BLaER1 (cell line): ENCODE data around the gene GRPEL1.

ENCODE experiments used
- H3K27ac ChIP-seq: shearing (Covaris generic); formaldehyde crosslinking; 2 replicates; pipeline ENCODE4 v1.8.1; 2022
- H3K27me3 ChIP-seq: shearing (Covaris generic); formaldehyde crosslinking; 2 replicates; pipeline ENCODE4 v1.8.1; 2022
- H3K36me3 ChIP-seq: shearing (Covaris generic); formaldehyde crosslinking; 2 replicates; pipeline ENCODE4 v1.8.1; 2022
- H3K4me1 ChIP-seq: shearing (Covaris generic); formaldehyde crosslinking; 2 replicates; pipeline ENCODE4 v1.8.1; 2022
- H3K4me2 ChIP-seq: shearing (Covaris generic); formaldehyde crosslinking; 2 replicates; pipeline ENCODE4 v1.8.1; 2022
- H3K4me3 ChIP-seq: shearing (Covaris generic); formaldehyde crosslinking; 2 replicates; pipeline ENCODE4 v1.8.1; 2022
- H3K9ac ChIP-seq: shearing (Covaris generic); formaldehyde crosslinking; 2 replicates; pipeline ENCODE4 v1.8.1; 2022
- H3K9me3 ChIP-seq: shearing (Covaris generic); formaldehyde crosslinking; 2 replicates; pipeline ENCODE4 v1.8.1; 2022
- H4K20me1 ChIP-seq: shearing (Covaris generic); formaldehyde crosslinking; 2 replicates; pipeline ENCODE4 v1.8.1; 2022
- Cebpa-rat ChIP-seq: shearing (Covaris generic); IDR thresholded peaks from 2 replicates; pipeline ENCODE4 v1.8.1; 2022

The GRPEL1 gene

GRCh38 chr4:7067126-7067451, 775 bp downstream of the GRPEL1 start:
- Histone ChIP-seq H3K9me3 (no peaks in the 10 kb centered on the region), H3K27me3 (no peaks in the 10 kb centered on the region; the same call in 1 of the 2 replicates), H4K20me1 (peaks cover 56% of the 10 kb centered on the region), H3K4me2 (peak overlapping the region; percentile 97), H3K4me3 (peak overlapping the region; percentile 99), H3K36me3 (peaks cover 38% of the 10 kb centered on the region), H3K27ac (peak overlapping the region; percentile 95), H3K4me1 (peaks cover 46% of the 10 kb centered on the region), H3K9ac (peak overlapping the region; percentile 96)
- no peak for TF ChIP-seq Cebpa-rat

GRCh38 chr4:7066493-7066892, 1.4 kb downstream of the GRPEL1 start:
- Histone ChIP-seq H3K4me3 (peak overlapping the region; percentile 99), H3K27ac (no peak overlapping the region), H3K4me2 (peak overlapping the region; percentile 97), H3K9ac (peak overlapping the region; percentile 96), H4K20me1 (peaks cover 62% of the 10 kb centered on the region), H3K4me1 (peaks cover 46% of the 10 kb centered on the region), H3K9me3 (no peaks in the 10 kb centered on the region), H3K36me3 (peaks cover 44% of the 10 kb centered on the region), H3K27me3 (no peaks in the 10 kb centered on the region; the same call in 1 of the 2 replicates)
- no peak for TF ChIP-seq Cebpa-rat

GRCh38 chr4:7066006-7066405, 1.9 kb downstream of the GRPEL1 start:
- Histone ChIP-seq H3K9ac (peak overlapping the region; percentile 96; the same call in 1 of the 2 replicates), H3K4me3 (peak overlapping the region; percentile 99; the same call in 1 of the 2 replicates)
- no peak for TF ChIP-seq Cebpa-rat

GRCh38 chr4:7063362-7063761, 4.5 kb downstream of the GRPEL1 start:
- Histone ChIP-seq H3K27ac (no peak overlapping the region), H3K9ac (no peak overlapping the region), H4K20me1 (peaks cover 93% of the 10 kb centered on the region), H3K27me3 (no peaks in the 10 kb centered on the region), H3K4me1 (peaks cover 41% of the 10 kb centered on the region), H3K4me3 (no peak overlapping the region), H3K4me2 (no peak overlapping the region), H3K36me3 (peaks cover 75% of the 10 kb centered on the region), H3K9me3 (no peaks in the 10 kb centered on the region)
- no peak for TF ChIP-seq Cebpa-rat

More at GRCh38 chr4:7066006-7066405, 1.9 kb downstream of the GRPEL1 start:
- Histone ChIP-seq H3K9me3 (no peaks in the 10 kb centered on the region), H4K20me1 (peaks cover 67% of the 10 kb centered on the region), H3K4me1 (peaks cover 45% of the 10 kb centered on the region), H3K36me3 (peaks cover 48% of the 10 kb centered on the region), H3K4me2 (peak overlapping the region; percentile 97), H3K27me3 (no peaks in the 10 kb centered on the region; the same call in 1 of the 2 replicates), H3K27ac (no peak overlapping the region)

GRCh38 chr4:7062816-7063215, 5.0 kb downstream of the GRPEL1 start:
- H3K27ac ChIP-seq = no peak overlapping the region
- H3K36me3 ChIP-seq = peaks cover 79% of the 10 kb centered on the region
- no peaks in the 10 kb centered on the region for H3K27me3 ChIP-seq
- no peak overlapping the region for H3K9ac ChIP-seq
- H3K9me3 ChIP-seq = no peaks in the 10 kb centered on the region
- no peak for TF ChIP-seq Cebpa-rat
- peaks cover 46% of the 10 kb centered on the region for H3K4me1 ChIP-seq
- peaks cover 99% of the 10 kb centered on the region for H4K20me1 ChIP-seq
- no peak overlapping the region for H3K4me2 ChIP-seq
- no peak overlapping the region for H3K4me3 ChIP-seq

- no peak for TF ChIP-seq Cebpa-rat
- no peak overlapping the region for H3K27ac ChIP-seq
- H3K4me2 ChIP-seq = no peak overlapping the region
- no peaks in the 10 kb centered on the region for H3K27me3 ChIP-seq
- no peaks in the 10 kb centered on the region for H3K9me3 ChIP-seq
- peaks cover 89% of the 10 kb centered on the region for H3K36me3 ChIP-seq
- H3K4me1 ChIP-seq = peaks cover 45% of the 10 kb centered on the region
- H3K9ac ChIP-seq = no peak overlapping the region
- H3K4me3 ChIP-seq = no peak overlapping the region
- peaks cover 94% of the 10 kb centered on the region for H4K20me1 ChIP-seq
Measured at GRCh38 chr4:7061815-7062214, 6.0 kb downstream of the GRPEL1 start.

- H3K4me1 ChIP-seq = peaks cover 32% of the 10 kb centered on the region
- H3K27me3 ChIP-seq = no peaks in the 10 kb centered on the region
- TF ChIP-seq Cebpa-rat = no peak
- H3K9ac ChIP-seq = no peak overlapping the region
- H3K4me3 ChIP-seq = no peak overlapping the region
- no peaks in the 10 kb centered on the region for H3K9me3 ChIP-seq
- peaks cover 94% of the 10 kb centered on the region for H4K20me1 ChIP-seq
- peaks cover 96% of the 10 kb centered on the region for H3K36me3 ChIP-seq
- no peak overlapping the region for H3K27ac ChIP-seq
- no peak overlapping the region for H3K4me2 ChIP-seq
Measured at GRCh38 chr4:7060346-7061150, 7.3 kb downstream of the GRPEL1 start.

- Histone ChIP-seq H3K9ac (no peak overlapping the region), H3K36me3 (peaks cover 96% of the 10 kb centered on the region), H3K4me3 (no peak overlapping the region), H3K4me2 (no peak overlapping the region), H3K27me3 (no peaks in the 10 kb centered on the region), H3K4me1 (peaks cover 32% of the 10 kb centered on the region), H3K27ac (no peak overlapping the region), H3K9me3 (no peaks in the 10 kb centered on the region), H4K20me1 (peaks cover 94% of the 10 kb centered on the region)
- no peak for TF ChIP-seq Cebpa-rat
Measured at GRCh38 chr4:7059662-7060061, 8.2 kb downstream of the GRPEL1 start.

- H3K9me3 ChIP-seq = no peaks in the 10 kb centered on the region
Measured at GRCh38 chr4:7058792-7059191, 9.1 kb downstream of the GRPEL1 start.

GRCh38 chr4:7055990-7056325, 11.9 kb downstream of the GRPEL1 start:
- no peak overlapping the region; the same call in 1 of the 2 replicates for H3K9ac ChIP-seq
- H3K9me3 ChIP-seq = no peaks in the 10 kb centered on the region
- no peak overlapping the region for H3K4me3 ChIP-seq
- no peak overlapping the region for H3K4me2 ChIP-seq
- no peak overlapping the region for H3K27ac ChIP-seq
- no peaks in the 10 kb centered on the region for H3K27me3 ChIP-seq
- H3K4me1 ChIP-seq = peaks cover 68% of the 10 kb centered on the region
- no peak for TF ChIP-seq Cebpa-rat
- H4K20me1 ChIP-seq = peaks cover 95% of the 10 kb centered on the region
- peaks cover 87% of the 10 kb centered on the region for H3K36me3 ChIP-seq

More at GRCh38 chr4:7058792-7059191, 9.1 kb downstream of the GRPEL1 start:
- Histone ChIP-seq H3K4me3 (no peak overlapping the region), H3K4me2 (peak overlapping the region; percentile 28), H3K27me3 (no peaks in the 10 kb centered on the region), H4K20me1 (peaks cover 94% of the 10 kb centered on the region), H3K36me3 (peaks cover 97% of the 10 kb centered on the region), H3K9ac (no peak overlapping the region), H3K27ac (no peak overlapping the region; the same call in 1 of the 2 replicates), H3K4me1 (peaks cover 39% of the 10 kb centered on the region)
- no peak for TF ChIP-seq Cebpa-rat
